Right ventricle myocardium inferior (tissue), 1 donor: Measurements from ENCODE around the gene VAMP8. TPM values are rescaled to one million over a fixed set of nuclear protein-coding genes. Genes with fewer than 3 reads are reported as not detected.

Source experiments
- ATAC-seq: fragments of 200-7000 bp; cut with Tn5 transposase; one replicate; pipeline ENCODE4 v1.9.1; 2020; ENCODE audit warnings: mild to moderate bottlenecking, moderate library complexity
- DNase-seq: peaks from one replicate; pipeline ENCODE4 v3.0.0; 2021; ENCODE audit errors: missing footprints
- intact Hi-C: fragments of 100-400 bp; cut with DNase I; formaldehyde crosslinking; loops from one replicate; pipeline ENCODE4 v1.11.0; 2022
- total RNA-seq: library from RNA; stranded (reverse); fragmentation: NEBNext Ultra II Directional; extraction: Animal tissue kit (Norgen Biotek cat#: 25700); gene quantifications from one replicate; pipeline ENCODE4 v1.2.1, GENCODE V29; 2021
- donor health status: DM: no; HTN: yes; CAD: no; lungs with severe emphysema.

VAMP8 gene
- total RNA-seq, 1 donor from 2014 or later, result 26.1 TPM

- no peak for DNase-seq
- intact Hi-C loops, result loop anchor here (5.0 kb wide), 1 partner anchor 33 kb away; the partner anchor contains the start of gene RNF181
- no peak for ATAC-seq
Observed at GRCh38 chr2:85564144-85564563, 13.2 kb upstream of the VAMP8 start.

GRCh38 chr2:85566265-85566664 is 11.1 kb upstream of the VAMP8 start:
- ATAC-seq, result no peak
- no peak for DNase-seq
- intact Hi-C loops, result no loop called here

- no peak for DNase-seq
- intact Hi-C loops, result no loop called here
- no peak for ATAC-seq
Observed at GRCh38 chr2:85575739-85576138, 1.6 kb upstream of the VAMP8 start.

GRCh38 chr2:85577063-85577385 is 362 bp upstream of the VAMP8 start:
- no peak for ATAC-seq
- no peak for DNase-seq
- intact Hi-C loops, result no loop called here

- ATAC-seq (peak; percentile 74), DNase-seq (peak; percentile 86)
- intact Hi-C loops, result no loop called here
Observed at GRCh38 chr2:85578243-85579180, 1.1 kb downstream of the VAMP8 start.

- intact Hi-C loops, result no loop called here
- ATAC-seq, result peak; percentile 32
Observed at GRCh38 chr2:85579266-85579935, 2.0 kb downstream of the VAMP8 start.

GRCh38 chr2:85580206-85580605 is 2.8 kb downstream of the VAMP8 start:
- intact Hi-C loops, result no loop called here
- no peak for ATAC-seq
- DNase-seq, result no peak

More at GRCh38 chr2:85579266-85579935, 2.0 kb downstream of the VAMP8 start:
- DNase-seq, result peak; percentile 81

GRCh38 chr2:85582492-85582891 is 5.1 kb downstream of the VAMP8 start:
- DNase-seq (no peak), ATAC-seq (no peak)
- intact Hi-C loops, result no loop called here

- ATAC-seq (peak; percentile 1), DNase-seq (no peak)
- intact Hi-C loops, result no loop called here
Observed at GRCh38 chr2:85583667-85584353, 6.4 kb downstream of the VAMP8 start.

GRCh38 chr2:85584354-85584856 is 7.0 kb downstream of the VAMP8 start, which contains the start of gene VAMP5:
VAMP5 (plus strand) TSS chr2:85584431; CDS start chr2:85584491, 60 bp downstream.
- peak; percentile 79 for DNase-seq
- intact Hi-C loops, result no loop called here
- ATAC-seq, result peak; percentile 47

- intact Hi-C loops, result no loop called here
- DNase-seq (no peak), ATAC-seq (peak; percentile 37)
Observed at GRCh38 chr2:85584857-85585780, 7.7 kb downstream of the VAMP8 start.

GRCh38 chr2:85585781-85586105 is 8.4 kb downstream of the VAMP8 start:
- no peak for ATAC-seq
- DNase-seq, result no peak
- intact Hi-C loops, result no loop called here

GRCh38 chr2:85588236-85588635 is 10.8 kb downstream of the VAMP8 start:
- no peak for ATAC-seq
- no peak for DNase-seq
- intact Hi-C loops, result no loop called here

GRCh38 chr2:85588645-85589044 is 11.3 kb downstream of the VAMP8 start:
- ATAC-seq, result no peak

GRCh38 chr2:85589181-85589580 is 11.8 kb downstream of the VAMP8 start:
- ATAC-seq (peak; percentile 58), DNase-seq (no peak)
- intact Hi-C loops, result no loop called here

More at GRCh38 chr2:85588645-85589044, 11.3 kb downstream of the VAMP8 start:
- DNase-seq, result no peak
- intact Hi-C loops, result no loop called here

- ATAC-seq, result peak; percentile 38
Observed at GRCh38 chr2:85589982-85590791, 12.8 kb downstream of the VAMP8 start.

GRCh38 chr2:85590950-85591349 is 13.6 kb downstream of the VAMP8 start:
- intact Hi-C loops, result no loop called here
- DNase-seq (no peak), ATAC-seq (no peak)

More at GRCh38 chr2:85589982-85590791, 12.8 kb downstream of the VAMP8 start:
- DNase-seq, result no peak
- intact Hi-C loops, result no loop called here
